Right lung (tissue), 5 donors: Measurements from ENCODE around the gene SPDYE6. TPM values are rescaled to one million over a fixed set of nuclear protein-coding genes. Genes with fewer than 3 reads are reported as not detected.
"Not testable (repeated sequence)": the region's sequence is repeated elsewhere in the genome, so short reads cannot be mapped to it uniquely, and the experiment has no call there.

Experiments used
- DNase-seq, 2 donors: peaks; one replicate each; pipeline ENCODE4 v3.0.0-alpha.2; 2013
- polyA plus RNA-seq, 5 donors: library from polyadenylated mRNA; unstranded; fragments of 120-200 nt; gene quantifications; one replicate each; pipeline versions ENCODE4 v1.2.1 to v1.2.3, GENCODE V29; 2013; ENCODE audit warnings: inconsistent platforms in 1 of 5, low replicate concordance in 1 of 5; ENCODE audit not compliant: insufficient read length in 5 of 5, insufficient read depth in 1 of 5

SPDYE6 gene
- polyA plus RNA-seq, 5 donors: 2.0 to 8.6 (median 3.2) TPM

DNA sequence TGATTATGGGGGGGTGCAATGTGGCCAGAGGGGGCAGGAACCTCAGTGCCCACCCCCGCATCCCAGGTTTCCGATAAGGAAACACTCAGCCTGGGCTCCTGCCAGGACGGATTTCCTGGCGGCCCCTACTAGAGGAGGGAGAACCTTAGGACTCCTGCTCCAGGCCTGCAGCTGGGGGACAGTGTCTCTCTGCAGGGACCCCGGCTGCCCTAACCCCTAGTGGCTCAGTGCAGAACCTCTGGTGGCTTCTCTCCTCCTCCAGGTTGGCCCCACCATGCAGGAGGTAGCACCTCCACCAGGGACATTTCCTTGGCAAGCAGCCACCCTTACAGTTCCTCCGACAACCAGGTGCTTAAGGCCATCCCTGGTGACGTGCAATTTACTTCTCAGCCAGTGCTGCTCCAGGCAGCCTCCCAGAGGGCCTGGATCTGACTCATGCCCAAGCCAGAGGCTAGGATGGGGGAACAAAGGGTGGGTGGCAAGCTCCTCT lies 37.7 kb downstream of the SPDYE6 start:
- no peak for DNase-seq

DNA sequence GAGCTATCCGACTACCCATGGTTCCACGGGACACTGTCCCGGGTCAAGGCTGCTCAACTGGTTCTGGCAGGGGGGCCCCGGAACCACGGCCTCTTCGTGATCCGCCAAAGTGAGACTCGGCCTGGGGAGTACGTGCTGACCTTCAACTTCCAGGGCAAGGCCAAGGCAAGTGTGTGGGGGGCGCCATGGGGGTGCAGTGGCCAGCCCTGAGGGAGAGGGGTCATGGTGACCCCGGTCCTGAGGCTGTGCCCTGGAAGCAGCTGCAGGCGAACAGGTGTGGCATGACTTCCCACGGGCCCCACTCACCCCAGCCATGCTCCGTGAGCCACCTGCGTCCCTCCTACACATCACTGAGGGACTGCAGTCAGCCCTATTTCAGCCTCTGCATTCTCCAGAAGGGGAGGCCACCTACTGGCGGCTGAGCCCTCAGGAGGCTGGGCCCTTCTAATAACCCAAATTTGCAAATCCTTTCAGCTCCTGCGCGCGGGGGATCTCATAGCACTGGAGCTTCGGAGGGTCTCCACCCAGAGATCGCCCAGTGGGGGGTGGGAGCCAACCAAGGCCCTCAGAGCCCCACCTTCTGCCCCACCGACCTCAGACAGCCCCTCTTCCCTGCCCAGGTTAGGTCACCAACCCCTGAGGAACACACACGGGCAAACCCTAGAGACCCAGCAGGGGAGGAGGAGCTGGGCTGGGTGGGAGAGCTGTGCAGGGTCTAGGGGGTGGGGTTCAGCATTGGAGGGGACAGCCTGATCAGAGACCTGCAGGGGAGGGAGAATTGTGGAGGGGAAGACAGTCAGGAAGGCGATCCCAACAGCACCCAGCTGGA lies 38.8 kb downstream of the SPDYE6 start:
- no peak for DNase-seq

DNA sequence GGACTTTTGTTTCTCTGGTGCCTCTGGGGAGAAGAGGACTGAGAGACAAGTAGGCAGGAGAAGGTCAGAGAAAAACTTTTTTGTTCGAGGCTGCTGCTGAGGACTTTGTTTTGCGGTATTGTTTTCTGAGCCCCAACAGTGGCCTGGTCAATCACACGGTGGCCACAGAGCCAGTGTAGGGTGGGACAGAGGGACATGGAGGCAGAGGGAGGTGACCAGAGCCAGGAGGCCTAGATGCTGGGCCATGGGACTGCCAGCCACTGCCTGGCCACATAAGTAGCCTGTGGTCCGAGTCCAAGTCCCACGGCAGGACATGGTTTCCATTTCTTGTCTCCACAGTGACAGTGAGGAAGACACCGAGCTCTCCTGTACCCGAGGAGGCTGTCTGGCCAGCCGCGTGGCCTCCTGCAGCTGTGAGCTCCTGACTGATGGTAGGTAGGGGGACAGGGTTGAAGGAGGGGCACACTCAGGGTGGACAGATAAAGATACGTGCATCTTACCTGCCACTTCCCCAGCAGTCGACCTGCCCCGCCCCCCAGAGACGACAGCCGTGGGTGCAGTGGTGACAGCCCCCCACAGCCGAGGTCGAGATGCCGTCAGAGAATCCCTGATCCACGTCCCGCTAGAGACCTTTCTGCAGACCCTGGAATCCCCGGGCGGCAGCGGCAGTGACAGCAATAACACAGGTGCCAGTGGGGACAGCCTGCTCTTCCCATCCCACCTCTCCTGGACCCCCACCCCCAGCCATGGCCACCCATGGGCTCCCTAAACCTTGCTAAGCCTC lies 42.1 kb downstream of the SPDYE6 start:
- no peak for DNase-seq

DNA sequence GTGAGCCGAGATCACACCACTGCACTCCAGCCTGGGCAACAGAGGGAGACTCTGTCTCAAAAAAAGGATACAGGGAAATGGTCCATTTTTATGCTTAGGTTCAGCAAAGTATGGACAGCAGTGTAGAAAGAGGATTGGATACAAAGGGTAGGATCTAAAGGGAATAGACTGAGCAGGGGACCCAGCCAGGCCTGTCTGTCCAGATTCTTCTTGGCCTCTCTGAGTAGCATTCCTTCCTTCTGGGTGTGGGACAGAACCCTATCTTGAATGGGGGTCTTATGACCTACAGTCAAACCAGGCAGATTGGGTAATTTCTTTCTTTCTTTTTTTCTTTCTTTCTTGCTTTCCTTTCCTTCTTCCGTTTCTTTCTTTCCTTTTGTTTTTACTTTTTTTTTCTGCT lies 43.9 kb downstream of the SPDYE6 start:
- DNase-seq: no peak

DNA sequence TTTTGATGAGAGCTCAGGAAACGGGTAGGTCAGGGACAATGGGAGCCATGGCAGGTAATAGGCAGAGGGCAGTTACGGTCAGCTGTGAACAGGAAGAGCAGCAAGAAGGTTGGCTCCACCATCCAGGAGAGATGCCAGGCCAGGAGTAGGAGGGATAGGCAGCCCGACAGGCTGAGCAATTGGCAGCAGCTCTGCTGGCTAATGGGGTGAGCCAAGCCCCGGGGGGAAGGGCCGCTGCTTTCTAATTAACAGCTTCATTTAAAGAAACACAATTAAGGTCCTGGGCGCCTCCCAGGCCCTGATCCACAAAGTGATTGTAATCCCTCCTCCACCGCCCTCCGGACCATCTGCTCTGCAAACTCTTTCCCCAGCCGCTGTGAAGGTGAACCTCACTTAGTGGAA lies 45.8 kb downstream of the SPDYE6 start:
- DNase-seq: no peak

DNA sequence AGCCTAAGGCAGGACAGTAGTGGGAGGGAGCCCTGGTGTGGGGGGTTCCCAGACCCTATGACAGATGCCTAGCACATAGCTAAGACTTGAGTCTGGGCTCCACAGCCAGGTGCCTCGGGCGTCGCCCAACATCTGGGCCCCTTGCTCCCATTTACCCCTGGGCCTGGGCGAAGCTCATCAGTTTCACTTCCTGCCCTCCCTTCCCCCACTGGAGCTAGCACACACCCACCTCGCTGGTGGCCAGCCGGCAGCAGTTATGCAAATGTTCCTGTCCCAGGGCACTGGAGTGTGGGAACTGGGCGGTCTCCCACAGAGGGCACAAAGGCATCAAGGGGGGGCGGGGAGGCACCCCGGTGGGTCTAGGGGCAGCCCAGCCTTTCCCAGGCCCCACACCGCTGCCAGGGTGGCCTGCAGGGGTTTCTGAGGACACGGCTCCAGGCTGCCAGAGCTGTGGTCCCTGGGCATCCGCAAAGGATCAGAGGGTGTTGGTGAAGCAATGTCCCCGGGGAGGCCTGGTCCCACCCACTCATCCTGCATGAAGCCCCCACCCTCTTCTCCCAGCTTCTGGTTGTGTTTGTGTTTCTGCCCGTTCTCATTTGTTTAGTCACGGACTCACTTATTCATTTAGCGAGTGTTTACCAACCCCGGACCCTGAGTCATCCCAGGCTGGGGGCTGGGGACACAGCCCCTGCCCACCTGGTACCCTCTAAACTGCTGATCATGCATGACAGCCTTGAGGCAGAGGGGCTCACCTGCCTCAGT lies 49.1 kb downstream of the SPDYE6 start:
- no peak for DNase-seq

DNA sequence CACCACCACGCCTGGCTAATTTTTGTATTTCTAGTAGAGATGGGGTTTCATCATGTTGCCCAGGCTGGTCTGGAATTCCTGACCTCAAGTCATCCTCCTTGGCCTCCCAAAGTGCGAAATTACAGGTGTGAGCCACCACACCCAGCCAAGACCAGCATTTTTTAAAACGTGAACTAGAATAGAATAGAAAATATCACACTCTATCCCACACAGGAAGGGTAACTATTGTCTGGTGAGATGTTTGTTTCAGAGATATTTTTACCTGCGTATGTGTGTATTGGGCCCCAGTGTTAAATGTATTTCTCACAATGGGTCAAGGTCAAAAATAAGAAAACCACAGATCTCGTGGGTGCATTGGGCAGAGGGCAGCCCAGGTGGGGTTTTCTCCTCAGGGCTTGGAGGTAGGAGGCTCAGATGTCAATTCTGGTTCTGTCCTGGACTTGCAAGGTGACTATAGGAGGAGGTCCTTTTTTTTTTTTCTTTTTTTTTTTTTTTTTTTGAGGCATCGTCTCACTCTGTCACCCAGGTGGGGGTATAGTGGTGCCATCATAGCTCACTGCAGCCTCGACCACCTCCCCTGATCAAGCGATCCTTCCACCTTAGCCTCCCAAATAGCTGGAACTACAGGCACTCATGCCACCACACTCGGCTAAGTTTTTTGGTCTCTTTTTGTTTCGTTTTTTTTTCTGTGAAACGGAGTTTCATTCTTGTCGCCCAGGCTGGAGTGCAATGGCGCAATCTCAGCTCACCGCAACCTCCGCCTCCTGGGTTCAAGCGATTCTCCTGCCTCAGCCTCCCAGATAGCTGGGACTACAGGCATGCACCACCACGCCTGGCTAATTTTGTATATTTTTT lies 50.6 kb downstream of the SPDYE6 start:
- DNase-seq: no peak

DNA sequence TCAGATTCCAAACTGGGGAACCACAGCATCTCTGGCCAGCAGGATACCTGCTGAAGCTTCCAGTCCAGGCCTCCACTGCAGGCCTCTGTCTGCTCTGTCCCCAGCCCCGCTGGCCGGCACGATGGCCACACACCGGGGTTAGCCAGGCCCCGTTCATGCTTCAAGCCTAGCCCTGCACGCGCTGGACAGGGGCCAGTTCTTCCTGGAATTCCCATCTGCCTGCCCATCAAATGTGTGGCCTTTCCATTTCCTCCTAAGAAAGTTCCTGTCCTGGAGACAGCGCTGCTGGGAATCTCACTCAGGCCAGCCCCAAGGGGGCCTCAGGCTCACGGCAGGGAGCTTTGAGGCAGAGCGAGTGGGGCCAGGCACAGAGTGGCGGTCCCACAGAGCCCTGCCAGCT lies 51.6 kb downstream of the SPDYE6 start:
- DNase-seq: no peak

DNA sequence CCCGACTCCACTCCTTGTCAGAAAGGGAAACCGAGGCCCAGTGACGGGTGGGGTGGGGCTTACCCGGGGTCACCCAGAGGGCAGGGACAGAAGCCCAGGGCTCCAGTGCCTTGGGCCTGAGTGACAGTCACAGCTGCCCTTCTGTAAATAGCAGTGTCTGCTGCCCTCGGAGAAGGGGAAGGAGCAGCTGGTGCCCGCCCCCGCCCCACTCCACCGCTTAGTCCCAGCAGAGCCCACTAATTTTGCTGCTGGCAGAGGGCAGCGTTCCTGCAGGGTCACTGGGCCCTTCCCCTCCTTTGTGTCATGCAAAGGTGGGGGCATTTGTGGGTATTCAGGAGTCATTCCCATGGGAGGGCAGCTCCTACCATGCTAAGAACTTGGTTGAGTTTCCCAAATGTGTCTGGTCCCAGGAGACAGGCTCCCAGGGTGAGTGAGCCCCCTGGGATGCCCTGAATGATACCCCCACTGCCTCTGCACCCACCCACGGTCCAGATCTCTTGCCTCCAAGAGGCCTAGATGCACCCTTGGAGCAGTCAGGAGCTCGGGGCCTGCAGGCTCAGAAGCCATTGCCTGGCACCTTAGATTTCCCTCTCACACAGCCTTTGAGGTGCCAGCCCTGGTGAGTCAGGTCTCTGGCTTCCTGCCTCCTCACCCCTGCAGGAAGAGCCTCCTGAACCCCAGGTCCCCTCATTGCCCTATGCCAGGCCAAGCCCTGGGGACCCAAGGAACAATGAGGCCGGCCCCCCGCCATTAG lies 52.4 kb downstream of the SPDYE6 start:
- DNase-seq: no peak

DNA sequence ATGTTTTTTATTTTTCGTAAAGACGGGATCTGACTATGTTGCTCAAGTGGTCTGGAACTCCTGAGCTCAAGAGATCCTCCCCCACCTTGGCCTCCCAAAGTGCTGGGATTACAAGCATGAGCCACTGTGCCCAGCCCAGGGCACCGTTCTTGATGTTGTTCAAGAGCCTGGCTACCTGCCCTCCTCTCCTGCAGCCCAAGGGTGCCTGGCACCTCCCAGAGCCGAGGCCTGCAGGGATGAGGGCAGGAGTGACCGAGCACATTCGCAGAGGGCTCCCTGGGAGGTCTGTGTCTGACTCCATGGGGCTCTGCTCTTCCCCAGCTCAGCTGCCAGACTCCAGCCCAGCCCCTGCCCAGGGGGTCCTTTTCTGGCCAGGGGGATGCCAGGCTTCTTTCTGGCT lies 54.2 kb downstream of the SPDYE6 start:
- DNase-seq: no peak

DNA sequence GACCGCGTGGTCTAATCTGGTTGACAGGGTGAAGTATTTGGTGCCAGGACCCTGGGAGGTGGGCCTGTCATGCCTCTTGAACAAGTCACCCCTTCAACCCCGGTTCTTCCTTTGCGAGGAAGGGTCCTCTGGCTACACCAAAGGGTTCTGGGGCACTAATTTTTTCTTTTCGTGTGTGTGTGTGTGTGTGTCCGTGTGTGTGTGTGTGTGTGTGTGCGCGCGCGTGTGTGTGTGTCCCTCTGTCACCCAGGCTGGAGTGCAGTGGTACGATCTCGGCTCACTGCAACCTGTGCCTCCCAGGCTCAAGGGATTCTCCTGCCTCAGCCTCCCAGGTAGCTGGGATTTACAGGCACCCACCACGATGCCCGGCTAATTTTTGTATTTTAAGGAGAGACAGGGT lies 54.9 kb downstream of the SPDYE6 start:
- not testable (repeated sequence) for DNase-seq

DNA sequence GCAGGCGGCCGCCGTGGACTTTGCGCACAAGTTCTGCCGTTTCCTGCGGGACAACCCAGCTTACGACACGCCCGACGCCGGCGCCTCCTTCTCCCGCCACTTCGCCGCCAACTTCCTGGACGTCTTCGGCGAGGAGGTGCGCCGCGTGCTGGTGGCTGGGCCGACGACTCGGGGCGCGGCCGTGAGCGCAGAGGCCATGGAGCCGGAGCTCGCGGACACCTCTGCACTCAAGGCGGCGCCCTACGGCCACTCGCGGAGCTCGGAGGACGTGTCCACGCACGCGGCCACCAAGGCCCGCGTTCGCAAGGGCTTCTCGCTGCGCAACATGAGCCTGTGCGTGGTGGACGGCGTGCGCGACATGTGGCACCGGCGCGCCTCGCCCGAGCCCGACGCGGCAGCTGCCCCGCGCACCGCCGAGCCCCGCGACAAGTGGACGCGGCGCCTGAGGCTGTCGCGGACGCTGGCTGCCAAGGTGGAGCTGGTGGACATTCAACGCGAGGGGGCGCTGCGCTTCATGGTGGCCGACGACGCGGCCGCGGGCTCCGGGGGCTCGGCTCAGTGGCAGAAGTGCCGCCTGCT lies 55.5 kb downstream of the SPDYE6 start:
- no peak for DNase-seq

DNA sequence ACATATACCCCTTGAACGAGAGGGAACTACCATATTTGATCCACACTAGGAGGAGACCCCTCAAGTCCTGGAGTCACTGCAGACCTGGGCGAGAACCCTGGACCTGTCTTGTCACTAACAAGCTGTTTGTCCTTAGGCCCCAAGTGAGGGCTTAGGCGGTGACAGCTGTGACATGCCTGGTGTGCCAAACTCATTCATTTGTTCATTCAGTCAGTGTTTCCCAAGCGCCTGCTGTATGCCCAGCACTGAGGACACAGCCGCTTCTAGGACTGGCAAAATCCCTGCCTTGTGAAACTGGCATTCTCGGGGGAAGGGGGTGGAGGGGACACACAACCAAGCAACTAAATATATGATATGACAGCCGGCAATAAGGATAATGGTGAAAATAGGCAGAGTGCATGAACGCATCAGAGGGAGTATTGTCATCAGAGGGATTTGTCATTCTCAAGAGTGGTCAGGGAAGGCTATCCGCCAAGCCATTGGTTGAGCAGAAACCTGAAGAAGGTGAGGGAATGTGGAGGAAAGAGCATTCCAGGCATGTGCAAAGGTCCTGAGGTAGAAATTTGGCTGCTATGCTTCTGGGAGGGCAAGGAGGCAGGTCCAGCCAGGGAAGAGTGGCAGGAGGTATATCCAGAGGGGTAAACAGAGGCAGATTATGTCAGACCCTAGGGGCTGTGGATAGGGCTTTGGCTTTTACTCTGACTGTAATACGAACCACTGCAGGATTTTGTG lies 58.6 kb downstream of the SPDYE6 start:
- no peak for DNase-seq

DNA sequence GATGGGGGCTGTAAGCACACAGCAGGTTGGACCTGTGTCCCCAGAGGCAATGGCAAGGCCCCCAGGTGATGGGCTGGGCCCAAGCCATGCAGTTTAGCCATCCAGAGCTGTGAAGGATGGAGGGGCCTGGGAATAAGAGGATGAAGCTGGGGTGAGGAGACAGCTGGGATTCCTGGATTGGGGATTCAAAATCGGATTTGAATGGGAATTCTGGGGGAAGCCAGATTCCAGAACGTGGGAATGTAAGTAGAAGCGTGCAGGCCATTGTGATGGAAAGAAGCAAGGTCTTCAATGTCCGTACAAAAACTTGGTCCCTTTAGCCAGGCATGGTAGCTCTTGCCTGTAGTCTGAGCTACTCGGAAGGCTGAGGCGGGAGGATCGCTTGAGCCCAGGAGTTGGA lies 59.7 kb downstream of the SPDYE6 start:
- no peak for DNase-seq

DNA sequence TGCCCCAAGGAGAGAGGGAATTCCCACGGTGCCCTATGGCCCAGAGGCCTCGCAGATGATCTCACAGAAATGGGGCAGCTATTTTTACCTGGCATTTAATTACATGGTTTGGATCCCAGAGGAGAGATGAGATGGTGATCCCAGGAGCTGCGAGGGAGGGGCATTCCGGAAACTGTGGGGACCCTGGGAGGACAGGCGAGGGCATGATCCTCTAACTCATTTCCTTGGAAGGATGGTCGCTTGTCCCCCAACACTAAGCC lies 60.1 kb downstream of the SPDYE6 start:
- no peak for DNase-seq
